Upper lobe of right lung (tissue), 1 donor: ENCODE measurements around the gene IMMT. TPM values are rescaled to one million over a fixed set of nuclear protein-coding genes. Genes with fewer than 3 reads are reported as not detected.

Source experiments
- ATAC-seq: fragments of 200-7000 bp; cut with Tn5 transposase; one replicate; pipeline ENCODE4 v1.9.1; 2020; ENCODE audit warnings: mild to moderate bottlenecking, moderate library complexity
- DNase-seq: peaks from one replicate; pipeline ENCODE4 v3.0.0-alpha.2; 2020
- H3K27ac ChIP-seq: fragments of 200-600 bp; one replicate; pipeline ENCODE4 v1.8.0; 2022
- H3K27me3 ChIP-seq: fragments of 200-600 bp; one replicate; pipeline ENCODE4 v1.8.0; 2022; ENCODE audit warnings: mild to moderate bottlenecking
- H3K36me3 ChIP-seq: fragments of 200-600 bp; one replicate; pipeline ENCODE4 v1.8.0; 2022
- H3K4me1 ChIP-seq: fragments of 200-600 bp; one replicate; pipeline ENCODE4 v1.8.0; 2022
- H3K4me3 ChIP-seq: fragments of 200-600 bp; one replicate; pipeline ENCODE4 v1.8.0; 2022; ENCODE audit warnings: mild to moderate bottlenecking
- H3K9me3 ChIP-seq: fragments of 200-600 bp; one replicate; pipeline ENCODE4 v1.8.0; 2022
- CTCF ChIP-seq: fragments of 200-600 bp; IDR thresholded peaks from one replicate; pipeline ENCODE4 v1.8.0; 2022; ENCODE audit warnings: antibody characterized with exemption
- intact Hi-C: fragments of 100-400 bp; cut with DNase I; formaldehyde crosslinking; loops from one replicate; pipeline ENCODE4 v1.11.0; 2022
- total RNA-seq: library from RNA; stranded (reverse); fragmentation: NEBNext Ultra II Directional; extraction: Animal tissue kit (Norgen Biotek cat#: 25700); gene quantifications from one replicate; pipeline ENCODE4 v1.2.1, GENCODE V29; 2021
- donor health status: DM: no; HTN: yes; CAD: no; lungs with severe emphysema.

Gene IMMT
- total RNA-seq, 1 donor from 2014 or later, result 54.9 TPM

GRCh38 chr2:86124683-86125082 lies 70.6 kb downstream of the IMMT start:
- ATAC-seq, result no peak
- Histone ChIP-seq H3K4me1 (no peaks in the 10 kb centered on the region), H3K4me3 (no peak overlapping the region), H3K27ac (no peak overlapping the region), H3K36me3 (peaks cover 100% of the 10 kb centered on the region), H3K27me3 (no peaks in the 10 kb centered on the region), H3K9me3 (no peaks in the 10 kb centered on the region)
- no peak for TF ChIP-seq CTCF
- no peak for DNase-seq
- intact Hi-C loops, result no loop called here

GRCh38 chr2:86123328-86123925 lies 71.8 kb downstream of the IMMT start:
- Histone ChIP-seq H3K27me3 (no peaks in the 10 kb centered on the region), H3K36me3 (peaks cover 100% of the 10 kb centered on the region), H3K4me1 (no peaks in the 10 kb centered on the region), H3K9me3 (no peaks in the 10 kb centered on the region), H3K27ac (no peak overlapping the region), H3K4me3 (no peak overlapping the region)
- DNase-seq, result no peak
- ATAC-seq, result peak; percentile 75
- no peak for TF ChIP-seq CTCF
- intact Hi-C loops, result no loop called here

- no peak for DNase-seq
- H3K27me3 ChIP-seq, result no peaks in the 10 kb centered on the region
- H3K27ac ChIP-seq, result no peak overlapping the region
- H3K4me1 ChIP-seq, result no peaks in the 10 kb centered on the region
- no peak for ATAC-seq
- no peak for TF ChIP-seq CTCF
- H3K4me3 ChIP-seq, result no peak overlapping the region
- peaks cover 94% of the 10 kb centered on the region for H3K36me3 ChIP-seq
- intact Hi-C loops, result no loop called here
- H3K9me3 ChIP-seq, result no peaks in the 10 kb centered on the region
Measured at GRCh38 chr2:86118130-86118529, 77.1 kb downstream of the IMMT start.

- peaks cover 25% of the 10 kb centered on the region for H3K4me1 ChIP-seq
- intact Hi-C loops, result no loop called here
Measured at GRCh38 chr2:86107031-86107430, 88.2 kb downstream of the IMMT start.

GRCh38 chr2:86105969-86106945 lies 89.0 kb downstream of the IMMT start, which contains the start of gene PTCD3:
TSS of gene PTCD3 (plus strand) at chr2:86106235. CDS start at chr2:86106248, 13 bp downstream.
- no peaks in the 10 kb centered on the region for H3K27me3 ChIP-seq
- H3K36me3 ChIP-seq, result peaks cover 34% of the 10 kb centered on the region
- H3K4me3 ChIP-seq, result peak within 1 kb of the TSS; percentile 72
- peak; percentile 97 for DNase-seq
- H3K27ac ChIP-seq, result peak within 1 kb of the TSS; percentile 93
- TF ChIP-seq CTCF, result no peak
- H3K9me3 ChIP-seq, result no peaks in the 10 kb centered on the region
- intact Hi-C loops, result no loop called here
- H3K4me1 ChIP-seq, result peaks cover 25% of the 10 kb centered on the region
- peak; percentile 97 for ATAC-seq

More at GRCh38 chr2:86107031-86107430, 88.2 kb downstream of the IMMT start:
- no peak for TF ChIP-seq CTCF
- Histone ChIP-seq H3K9me3 (no peaks in the 10 kb centered on the region), H3K4me3 (peak overlapping the region; percentile 72), H3K27ac (no peak overlapping the region), H3K27me3 (no peaks in the 10 kb centered on the region), H3K36me3 (peaks cover 38% of the 10 kb centered on the region)
- DNase-seq (no peak), ATAC-seq (no peak)
